ENCODE data around the gene NDUFAF2.

GRCh38 chr5:61026004-61026403 is 81.0 kb downstream of the NDUFAF2 start:
- TF ChIP-seq CTCF (IDR thresholded peaks at IDR 0.05) (no peak), USF2 (IDR thresholded peaks at IDR 0.05; ENCODE audit: borderline replicate concordance, low read depth, low read length) (no peak), FOXJ3 (CRISPR knock-in tag; IDR thresholded peaks at IDR 0.05) (peak; percentile 85), USF1 (IDR thresholded peaks at IDR 0.05; ENCODE audit: borderline replicate concordance, low read depth) (no peak), SMC3 (IDR thresholded peaks at IDR 0.05; ENCODE audit: low read depth, low read length) (no peak), TAF1 (IDR thresholded peaks at IDR 0.05; ENCODE audit: borderline replicate concordance, low read depth, low read length) (no peak), POLR2AphosphoS5 (IDR thresholded peaks at IDR 0.05; ENCODE audit: low read depth, low read length) (0 out of 2 replicates have a peak, but pooled peaks have one; percentile 28), EZH2phosphoT487 (IDR thresholded peaks at IDR 0.05; ENCODE audit: borderline replicate concordance, low read depth) (no peak), TEAD4 (IDR thresholded peaks at IDR 0.05; ENCODE audit: borderline replicate concordance, insufficient read depth) (peak; percentile 40; the same call in 1 of the 2 replicates), RFX5 (IDR thresholded peaks at IDR 0.05; ENCODE audit: low read length) (0 out of 2 replicates have a peak, but pooled peaks have one; percentile 58), MXI1 (IDR thresholded peaks at IDR 0.05; ENCODE audit: low read depth, low read length) (peak; percentile 55; the same call in 1 of the 2 replicates), NRF1 (IDR thresholded peaks at IDR 0.05; ENCODE audit: low read depth, low read length) (no peak), REST (IDR thresholded peaks at IDR 0.05; ENCODE audit: low read depth, low read length) (no peak), FOXM1 (IDR thresholded peaks at IDR 0.05; ENCODE audit: low read depth) (no peak)

All from SK-N-SH (cell line).